IMR-90 (cell line): Measurements from ENCODE around the gene ADAM30. TPM values are rescaled to one million over a fixed set of nuclear protein-coding genes. Genes with fewer than 3 reads are reported as not detected.
"Not testable (repeated sequence)": the region's sequence is repeated elsewhere in the genome, so short reads cannot be mapped to it uniquely, and the experiment has no call there.

ENCODE experiments used
- ATAC-seq: fragments of 200-7000 bp; cut with Tn5 transposase; 2 replicates; pipeline ENCODE4 v1.9.1; 2020; ENCODE audit warnings: low read depth, mild to moderate bottlenecking, moderate library complexity
- BruUV-seq: library from RNA; stranded (reverse); fragments of 400-500 nt; replicated peaks from 2 replicates; lab custom pipeline; 2021; lab: Mats Ljungman, UMichigan
- CTCF ChIA-PET: fragments of 300-600 bp; formaldehyde crosslinking; extraction: SDS; loops from one replicate; lab custom pipeline; 2021; ENCODE audit warnings: antibody characterized with exemption; lab: Yijun Ruan, JAX
- POLR2A ChIA-PET: fragments of 300-600 bp; sonication (Branson Sonifier 250); formaldehyde crosslinking; loops from one replicate; lab custom pipeline; 2022; ENCODE audit warnings: antibody characterized with exemption; ENCODE audit not compliant: unreplicated experiment; lab: Charles Lee
- DNase-seq: peaks from one replicate; pipeline ENCODE4 v3.0.0; 2013
- H2AFZ ChIP-seq: replicated peaks from 2 replicates; pipeline ENCODE3; 2013; ENCODE audit warnings: low read length, mild to moderate bottlenecking; ENCODE audit not compliant: poor library complexity
- H2AK5ac ChIP-seq: 2 replicates; pipeline ENCODE4 v1.6.1; 2013; ENCODE audit warnings: low read depth, low read length, inconsistent platforms
- H2AK9ac ChIP-seq: replicated peaks from 2 replicates; pipeline ENCODE3; 2013; ENCODE audit warnings: mild to moderate bottlenecking, low read depth, low read length, moderate library complexity; ENCODE audit not compliant: poor library complexity
- H2BK120ac ChIP-seq: 2 replicates; pipeline ENCODE4 v1.6.1; 2013; ENCODE audit warnings: low read depth, low read length, inconsistent platforms
- H2BK15ac ChIP-seq: 3 replicates; pipeline ENCODE4 v1.6.1; 2013; ENCODE audit warnings: low read depth, low read length, inconsistent platforms
- H2BK20ac ChIP-seq: 2 replicates; pipeline ENCODE4 v1.6.1; 2013; ENCODE audit warnings: low read depth, mild to moderate bottlenecking, inconsistent platforms, low read length, moderate library complexity
- H2BK5ac ChIP-seq: 2 replicates; pipeline ENCODE4 v1.6.1; 2013; ENCODE audit warnings: mild to moderate bottlenecking, low read depth, low read length, inconsistent platforms; ENCODE audit not compliant: poor library complexity, severe bottlenecking
- H3K14ac ChIP-seq: replicated peaks from 2 replicates; pipeline ENCODE4 v1.6.1; 2013; ENCODE audit warnings: low read depth, low read length, inconsistent platforms
- H3K18ac ChIP-seq: 2 replicates; pipeline ENCODE4 v1.6.1; 2013; ENCODE audit warnings: low read depth, low read length, control low read depth
- H3K23ac ChIP-seq: 2 replicates; pipeline ENCODE4 v1.6.1; 2013; ENCODE audit warnings: low read depth, low read length, inconsistent platforms
- H3K27ac ChIP-seq: 2 replicates; pipeline ENCODE4 v1.5.1; 2013; ENCODE audit warnings: mild to moderate bottlenecking, control low read depth, low read length; ENCODE audit not compliant: insufficient read depth
- H3K27me3 ChIP-seq: 2 replicates; pipeline ENCODE4 v1.6.1; 2013; ENCODE audit warnings: low read length; ENCODE audit not compliant: control insufficient read depth, insufficient read depth
- H3K36me3 ChIP-seq: 2 replicates; pipeline ENCODE4 v1.6.1; 2013; ENCODE audit warnings: low read length, mixed read lengths; ENCODE audit not compliant: control insufficient read depth, insufficient read depth
- H3K4ac ChIP-seq: 2 replicates; pipeline ENCODE4 v1.6.1; 2013; ENCODE audit warnings: low read depth, low read length, inconsistent platforms
- H3K4me1 ChIP-seq: 2 replicates; pipeline ENCODE4 v1.6.1; 2013; ENCODE audit warnings: low read length, mixed read lengths; ENCODE audit not compliant: control insufficient read depth, insufficient read depth
- H3K4me2 ChIP-seq: 2 replicates; pipeline ENCODE4 v1.6.1; 2013; ENCODE audit warnings: low read depth, mild to moderate bottlenecking, control low read depth, low read length, moderate library complexity
- H3K4me3 ChIP-seq: 2 replicates; pipeline ENCODE4 v1.5.1; 2013; ENCODE audit warnings: low read depth, mild to moderate bottlenecking, control low read depth, low read length, moderate library complexity; ENCODE audit not compliant: insufficient read depth
- H3K56ac ChIP-seq: 2 replicates; pipeline ENCODE4 v1.6.1; 2013; ENCODE audit warnings: low read length, inconsistent platforms; ENCODE audit not compliant: insufficient read depth; ENCODE audit errors: extremely low read depth
- H3K79me1 ChIP-seq, 2 experiments: 2 replicates each; pipeline ENCODE4 v1.6.1; 2013; ENCODE audit warnings: low read length in 2 of 2, inconsistent platforms in 1 of 2, low read depth in 1 of 2
- H3K9ac ChIP-seq: 2 replicates; pipeline ENCODE4 v1.6.1; 2013; ENCODE audit warnings: low read depth, low read length, control low read depth
- H3K9me1 ChIP-seq: 2 replicates; pipeline ENCODE4 v1.6.1; 2013; ENCODE audit warnings: low read length, inconsistent platforms; ENCODE audit not compliant: insufficient read depth
- H3K9me3 ChIP-seq: 2 replicates; pipeline ENCODE4 v1.6.1; 2013; ENCODE audit warnings: low read length; ENCODE audit not compliant: control insufficient read depth, insufficient read depth
- H4K20me1 ChIP-seq: 2 replicates; pipeline ENCODE4 v1.6.1; 2013; ENCODE audit warnings: low read length, inconsistent platforms; ENCODE audit not compliant: insufficient read depth
- H4K5ac ChIP-seq: 2 replicates; pipeline ENCODE4 v1.6.1; 2013; ENCODE audit warnings: mild to moderate bottlenecking, low read depth, low read length, control low read depth
- H4K8ac ChIP-seq, 2 experiments: 2 replicates each; pipeline ENCODE4 v1.6.1; 2013; ENCODE audit warnings: low read depth in 2 of 2, low read length in 2 of 2, control low read depth in 1 of 2, inconsistent platforms in 1 of 2
- H4K91ac ChIP-seq: 2 replicates; pipeline ENCODE4 v1.6.1; 2013; ENCODE audit warnings: low read depth, low read length, inconsistent platforms; ENCODE audit not compliant: insufficient read depth
- CHD1 ChIP-seq: IDR thresholded peaks from 2 replicates; pipeline ENCODE4 v1.6.1; 2012; ENCODE audit warnings: low read depth, low read length, improper control_type of control experiment
- FOS ChIP-seq: fragments of 150-350 bp; IDR thresholded peaks from 2 replicates; pipeline ENCODE4 v1.6.1; 2016; ENCODE audit warnings: low read depth, low read length
- NFE2L2 ChIP-seq: fragments of 150-350 bp; IDR thresholded peaks from 2 replicates; pipeline ENCODE4 v1.6.1; 2016; ENCODE audit warnings: low read depth, mild to moderate bottlenecking, low read length
- WGBS, 2 experiments: methylation state at CpG; one replicate each; pipeline versions ENCODE4 v1.1.5 to v1.1.7; 2013; ENCODE audit warnings: missing lambda C conversion rate in 2 of 2; ENCODE audit not compliant: insufficient read length in 1 of 2; ENCODE audit errors: extremely low coverage in 2 of 2; 5-methylcytosine and 5-hydroxymethylcytosine counted together
- dilution Hi-C: fragments of 300-500 bp; cut with HindIII; formaldehyde crosslinking; loops from one replicate; pipeline ENCODE4 v1.14.3; 2018; ENCODE audit warnings: low sequenced_read_pairs; ENCODE audit not compliant: unreplicated experiment
- in situ Hi-C: fragments of 300-500 bp; cut with MboI; formaldehyde crosslinking; loops from 3 replicates; pipeline ENCODE4 v1.14.3; 2019; ENCODE audit warnings: low sequenced_read_pairs, inconsistent platforms, mixed read lengths
- intact Hi-C: fragments of 100-400 bp; cut with micrococcal nuclease; formaldehyde crosslinking; loops from 2 replicates; pipeline ENCODE4 v1.10.0; 2022
- polyA plus RNA-seq, 3 experiments: library from polyadenylated mRNA; depleted of rRNA; stranded (reverse); fragments of >200 nt; gene quantifications; 2 replicates each; pipeline ENCODE4 v1.2.3, GENCODE V29; 2012; ENCODE audit warnings: low replicate concordance in 1 of 3
- total RNA-seq: library from RNA; depleted of rRNA; stranded (reverse); fragments of >200 nt; gene quantifications from 2 replicates; pipeline ENCODE4 v1.2.3, GENCODE V29; 2012

ADAM30 gene
- total and polyA plus RNA-seq, 2 of the 4 experiments (the other 2 are of a cell fraction), result not detected

DNA sequence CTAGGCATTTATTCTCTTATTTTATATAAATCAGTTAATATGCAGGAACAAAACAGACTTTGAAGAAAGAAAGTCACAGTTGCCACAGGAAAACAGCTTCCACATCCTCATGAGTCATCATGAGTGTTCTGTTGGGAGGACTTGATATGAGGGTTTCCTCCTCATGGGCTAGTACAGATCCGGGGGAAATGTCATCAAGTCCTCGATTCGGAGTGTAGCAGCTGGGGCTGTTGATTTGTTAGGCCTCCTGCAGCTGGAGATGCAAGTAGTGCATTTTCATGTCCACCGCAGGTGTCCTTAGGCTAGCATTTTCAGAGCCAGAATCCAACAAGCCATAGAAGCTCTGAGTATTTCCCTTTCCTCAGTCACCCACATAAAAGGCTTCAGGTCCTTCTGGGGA lies 36.7 kb downstream of the ADAM30 start:
- peak overlapping the region; percentile 88 for H3K18ac ChIP-seq
- POLR2A ChIA-PET, result no interaction called here
- peak overlapping the region; percentile 91 for H2BK5ac ChIP-seq
- in situ Hi-C loops, result no loop called here
- intact Hi-C loops, result no loop called here
- peak overlapping the region; percentile 88 for H3K4ac ChIP-seq
- peak overlapping the region; percentile 98 for H2BK20ac ChIP-seq
- H4K8ac ChIP-seq, result peak overlapping the region; percentile 63 to 94
- peak overlapping the region; percentile 87; the same call in 1 of the 2 replicates for H3K23ac ChIP-seq
- peak overlapping the region; percentile 89 for H4K91ac ChIP-seq
- peak overlapping the region; percentile 81 for H4K5ac ChIP-seq
- no peaks in the 10 kb centered on the region; a peak in 1 of 4 replicates for H3K79me1 ChIP-seq
- no peak overlapping the region for H2AK9ac ChIP-seq
- CTCF ChIA-PET, result interaction anchor here (0.8 kb wide), 1 partner anchor 15 kb away, joined by 3 read pairs; no protein-coding TSS in a partner anchor
- ATAC-seq (peak; percentile 88), DNase-seq (peak; percentile 89)
- H3K4me1 ChIP-seq, result peaks cover 21% of the 10 kb centered on the region
- H3K27ac ChIP-seq, result peak overlapping the region; percentile 54
- no peak overlapping the region for H3K9ac ChIP-seq
- H2AK5ac ChIP-seq, result peak overlapping the region; percentile 74
- peak overlapping the region; percentile 58; the same call in 1 of the 2 replicates for H3K56ac ChIP-seq
- no CpG with 5 or more reads among the region's 4 CpGs for WGBS, 2 experiments
- H3K27me3 ChIP-seq, result no peaks in the 10 kb centered on the region
- H3K9me1 ChIP-seq, result peaks cover 8% of the 10 kb centered on the region
- H2BK120ac ChIP-seq, result peak overlapping the region; percentile 98
- dilution Hi-C loops, result no loop called here
- no TSS peak for BruUV-seq
- H3K4me2 ChIP-seq, result 0 out of 2 replicates have a peak overlapping the region, but pooled peaks have one; percentile 5
- no peaks in the 10 kb centered on the region for H4K20me1 ChIP-seq
- peak overlapping the region; percentile 55 for H2AFZ ChIP-seq
- H2BK15ac ChIP-seq, result peak overlapping the region; percentile 83; the same call in 2 of the 3 replicates
- TF ChIP-seq CHD1, result no peak
- peak; percentile 85 for TF ChIP-seq FOS
- TF ChIP-seq NFE2L2, result peak; percentile 55; the same call in 1 of the 2 replicates
- H3K14ac ChIP-seq, result peak overlapping the region; percentile 66
- H3K36me3 ChIP-seq, result no peaks in the 10 kb centered on the region
- no peaks in the 10 kb centered on the region for H3K9me3 ChIP-seq
- H3K4me3 ChIP-seq, result no peak overlapping the region

DNA sequence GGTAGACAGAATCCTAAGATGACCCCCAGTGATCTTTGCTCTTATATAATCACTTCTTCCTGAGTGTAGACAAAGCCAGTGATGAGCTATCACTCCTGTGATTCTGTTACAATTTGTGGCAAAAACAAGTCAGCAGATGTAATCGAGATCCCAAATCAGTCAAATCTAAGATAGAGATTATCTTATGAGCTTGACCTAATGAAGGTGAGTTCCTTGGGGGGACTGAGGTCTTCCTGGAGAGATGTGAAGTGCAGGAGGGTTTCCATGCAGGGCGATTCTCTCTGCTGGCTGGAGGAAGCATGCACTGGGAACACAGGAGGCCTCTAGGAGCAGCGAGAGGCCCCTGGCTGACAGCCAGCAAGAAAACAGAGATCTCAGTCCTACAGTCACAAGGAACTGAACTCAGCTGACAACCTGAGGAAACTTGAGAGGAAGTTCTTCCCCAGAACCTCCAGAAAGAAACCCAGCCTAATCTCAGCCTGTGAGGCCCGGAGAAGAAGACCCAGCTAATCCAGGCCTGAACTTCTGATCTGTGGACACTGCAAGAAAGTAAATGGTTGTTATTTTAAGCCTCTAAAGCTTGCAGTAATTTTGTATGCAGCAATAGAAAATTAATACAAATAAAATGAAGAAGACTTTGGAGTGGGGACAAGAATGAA lies 37.6 kb downstream of the ADAM30 start:
- Histone ChIP-seq H2AFZ (peak overlapping the region; percentile 9), H3K18ac (peak overlapping the region; percentile 88; the same call in 1 of the 2 replicates), H3K4me1 (peaks cover 21% of the 10 kb centered on the region), H2BK120ac (peak overlapping the region; percentile 98), H2BK5ac (peak overlapping the region; percentile 91), H4K5ac (peak overlapping the region; percentile 81), H3K4ac (peak overlapping the region; percentile 87), H2BK20ac (peak overlapping the region; percentile 98), H3K56ac (peak overlapping the region; percentile 54; the same call in 1 of the 2 replicates), H3K23ac (peak overlapping the region; percentile 87; the same call in 1 of the 2 replicates), H2AK5ac (peak overlapping the region; percentile 96), H4K8ac (peak overlapping the region; percentile 58 to 94), H2BK15ac (peak overlapping the region; percentile 75; the same call in 2 of the 3 replicates), H4K91ac (peak overlapping the region; percentile 69), H3K14ac (peak overlapping the region; percentile 87)
- ATAC-seq, H3K4me3 ChIP-seq, H3K27me3 ChIP-seq, BruUV-seq, in situ Hi-C loops, H3K9ac ChIP-seq, POLR2A ChIA-PET, H3K27ac ChIP-seq, H2AK9ac ChIP-seq, H3K4me2 ChIP-seq, H3K9me3 ChIP-seq, H3K79me1 ChIP-seq, H3K9me1 ChIP-seq, H4K20me1 ChIP-seq, DNase-seq, dilution Hi-C loops, H3K36me3 ChIP-seq, intact Hi-C loops, CTCF ChIA-PET: not testable (repeated sequence)
- WGBS, 2 experiments, result no CpG with 5 or more reads among the region's 4 CpGs
